DND-41 (cell line): ENCODE data around the gene FOXL1.

Source experiments
- CTCF ChIP-seq: IDR thresholded peaks from 2 replicates; pipeline ENCODE4 v1.5.1; 2012; ENCODE audit warnings: borderline replicate concordance, low read length, moderate library complexity, mild to moderate bottlenecking; ENCODE audit not compliant: poor library complexity, severe bottlenecking; ENCODE audit errors: extremely low read depth
- EZH2 ChIP-seq: IDR thresholded peaks from 3 replicates; pipeline ENCODE4 v1.6.1; 2012; ENCODE audit warnings: borderline replicate concordance, low read depth, mild to moderate bottlenecking, moderate library complexity, low read length, inconsistent platforms; ENCODE audit not compliant: severe bottlenecking

GRCh38 chr16:86567701-86568581 is 10.4 kb upstream of the FOXL1 start:
- TF ChIP-seq CTCF (no peak), EZH2 (no peak)
